ENCODE data around the gene BATF.

DNA sequence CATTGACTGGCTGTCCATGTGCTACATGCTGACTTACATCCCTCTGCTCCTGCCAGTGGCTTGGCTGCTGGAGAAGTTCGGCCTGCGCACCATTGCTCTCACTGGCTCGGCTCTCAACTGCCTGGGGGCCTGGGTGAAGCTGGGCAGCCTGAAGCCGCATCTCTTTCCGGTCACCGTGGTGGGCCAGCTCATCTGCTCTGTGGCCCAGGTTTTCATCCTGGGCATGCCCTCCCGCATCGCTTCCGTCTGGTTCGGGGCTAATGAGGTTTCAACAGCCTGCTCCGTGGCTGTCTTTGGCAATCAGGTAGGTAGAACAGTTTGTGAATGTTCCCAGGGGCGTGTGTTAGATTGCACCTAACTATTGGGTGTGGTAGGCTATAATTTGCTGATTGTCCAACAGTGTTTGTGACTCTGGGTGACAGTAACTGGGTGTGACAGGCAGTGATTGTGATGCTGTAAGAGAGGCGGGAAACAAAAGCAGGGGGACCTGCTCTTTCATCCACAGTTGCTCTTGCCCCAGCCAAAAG, 57.1 kb downstream of the BATF start:
- no peak for TF ChIP-seq CTCF (conservative IDR thresholded peaks at IDR 0.05; ENCODE audit: low read length)
- TF ChIP-seq EZH2phosphoT487 (IDR thresholded peaks at IDR 0.05; ENCODE audit: borderline replicate concordance), result no peak
